ENCODE results near the gene AGFG1.
A peak's percentile ranks its signal among the peaks of the same experiment; 100 is the strongest.

The AGFG1 gene, protein sequence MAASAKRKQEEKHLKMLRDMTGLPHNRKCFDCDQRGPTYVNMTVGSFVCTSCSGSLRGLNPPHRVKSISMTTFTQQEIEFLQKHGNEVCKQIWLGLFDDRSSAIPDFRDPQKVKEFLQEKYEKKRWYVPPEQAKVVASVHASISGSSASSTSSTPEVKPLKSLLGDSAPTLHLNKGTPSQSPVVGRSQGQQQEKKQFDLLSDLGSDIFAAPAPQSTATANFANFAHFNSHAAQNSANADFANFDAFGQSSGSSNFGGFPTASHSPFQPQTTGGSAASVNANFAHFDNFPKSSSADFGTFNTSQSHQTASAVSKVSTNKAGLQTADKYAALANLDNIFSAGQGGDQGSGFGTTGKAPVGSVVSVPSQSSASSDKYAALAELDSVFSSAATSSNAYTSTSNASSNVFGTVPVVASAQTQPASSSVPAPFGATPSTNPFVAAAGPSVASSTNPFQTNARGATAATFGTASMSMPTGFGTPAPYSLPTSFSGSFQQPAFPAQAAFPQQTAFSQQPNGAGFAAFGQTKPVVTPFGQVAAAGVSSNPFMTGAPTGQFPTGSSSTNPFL

DNA sequence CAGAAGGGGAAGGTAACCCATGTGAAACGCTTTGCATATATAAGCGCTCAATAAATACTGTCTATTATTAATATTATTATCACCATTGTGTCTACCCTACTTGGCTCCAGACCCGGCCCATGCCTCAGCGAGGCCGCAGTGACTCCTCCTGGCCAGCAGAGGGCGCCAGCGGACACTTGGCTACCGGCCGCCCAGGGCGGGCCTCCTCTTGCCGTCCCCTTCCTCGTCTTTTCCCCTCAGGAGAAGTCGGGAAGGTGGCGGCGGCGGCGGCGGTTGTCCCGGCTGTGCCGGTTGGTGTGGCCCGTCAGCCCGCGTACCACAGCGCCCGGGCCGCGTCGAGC is at the start of gene AGFG1:
TSS of gene AGFG1 (plus strand) at position 233 of the 341 bp plus-strand sequence. CDS start 266 bp downstream, outside the sequence.
- peak; percentile 90 for DNase-seq

DNA sequence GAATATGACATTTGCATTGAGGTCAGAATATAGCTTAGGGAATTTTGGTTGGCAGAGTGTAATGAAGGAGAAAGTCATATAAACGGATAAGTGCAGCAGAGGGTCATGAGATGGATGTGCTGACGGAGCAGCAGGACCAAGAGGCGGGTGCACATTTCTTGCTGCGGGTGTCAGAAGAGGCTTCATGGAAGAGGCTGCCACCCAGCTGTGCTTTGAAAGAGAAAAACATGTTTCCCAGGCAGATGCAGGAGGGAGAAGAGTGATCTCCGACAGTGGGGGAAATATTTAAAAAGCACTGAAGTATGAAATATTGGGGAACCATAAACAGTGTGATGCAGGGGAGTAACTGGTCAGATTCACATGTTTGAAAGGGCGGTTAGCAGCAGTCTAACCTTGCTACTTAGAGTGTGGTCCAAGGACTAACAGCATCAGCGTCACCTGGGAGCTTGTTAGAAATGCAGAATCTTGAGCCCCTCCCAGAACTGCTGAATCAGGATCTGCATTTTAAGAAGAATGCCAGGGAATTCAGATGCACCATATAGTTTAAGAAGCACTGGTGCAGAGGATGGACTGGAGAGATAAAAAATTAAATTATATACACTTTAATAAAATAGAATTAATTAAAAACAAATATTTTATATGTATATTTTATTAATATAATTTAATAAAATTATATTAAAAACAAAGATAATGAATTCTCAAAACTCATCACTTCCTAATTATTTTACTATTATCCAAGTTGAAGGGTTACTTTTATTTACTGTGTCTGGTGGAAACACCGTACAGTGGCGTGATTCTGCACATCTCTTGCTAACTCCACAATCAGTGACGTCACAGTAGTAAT is 48.1 kb upstream of the AGFG1 start:
- DNase-seq = no peak

DNA sequence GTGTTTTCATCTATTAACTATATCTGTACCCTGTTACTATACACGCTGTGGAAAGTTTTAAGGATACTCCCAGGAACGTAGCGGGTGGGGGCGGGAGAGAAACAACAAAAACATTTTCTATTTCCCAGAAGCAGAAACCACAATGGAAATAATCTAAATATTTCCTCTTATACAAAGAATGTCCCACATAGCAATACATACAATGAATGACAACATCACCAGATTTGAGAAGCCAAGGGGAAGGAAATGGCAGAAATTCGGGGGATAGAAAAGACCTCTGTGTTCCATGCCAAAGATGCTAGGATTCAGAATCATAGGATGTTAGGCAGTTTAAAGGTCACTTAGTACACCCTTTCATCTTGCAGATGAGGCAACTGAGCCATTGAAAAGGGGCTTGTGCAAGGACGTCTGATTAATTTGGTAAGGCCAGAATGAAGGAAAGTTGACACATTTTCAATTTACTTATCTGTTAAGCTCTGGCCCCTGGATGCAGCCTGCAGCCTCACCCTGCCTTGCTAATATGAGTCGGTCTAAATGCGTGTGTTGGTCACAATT is 43.1 kb upstream of the AGFG1 start:
- no peak for DNase-seq

DNA sequence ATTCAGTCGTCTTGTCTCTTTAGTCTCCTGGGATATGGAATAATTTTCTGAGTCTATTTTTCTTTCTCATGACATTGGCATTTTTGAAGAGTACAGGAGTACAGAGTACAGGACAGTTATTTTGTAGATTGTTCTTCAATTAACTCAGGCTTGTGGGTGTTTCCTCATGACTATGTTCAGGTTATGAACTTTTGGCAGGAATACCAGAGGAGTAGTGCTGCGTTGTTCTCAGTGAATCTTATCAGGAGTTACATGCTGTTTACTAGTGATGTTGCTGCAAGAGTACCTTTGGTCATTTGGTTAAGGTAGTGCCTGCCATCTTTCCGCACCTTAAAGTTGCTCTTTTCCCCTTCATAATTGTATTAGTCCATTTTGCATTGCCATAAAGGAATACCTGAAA is 41.3 kb upstream of the AGFG1 start:
- DNase-seq = no peak

DNA sequence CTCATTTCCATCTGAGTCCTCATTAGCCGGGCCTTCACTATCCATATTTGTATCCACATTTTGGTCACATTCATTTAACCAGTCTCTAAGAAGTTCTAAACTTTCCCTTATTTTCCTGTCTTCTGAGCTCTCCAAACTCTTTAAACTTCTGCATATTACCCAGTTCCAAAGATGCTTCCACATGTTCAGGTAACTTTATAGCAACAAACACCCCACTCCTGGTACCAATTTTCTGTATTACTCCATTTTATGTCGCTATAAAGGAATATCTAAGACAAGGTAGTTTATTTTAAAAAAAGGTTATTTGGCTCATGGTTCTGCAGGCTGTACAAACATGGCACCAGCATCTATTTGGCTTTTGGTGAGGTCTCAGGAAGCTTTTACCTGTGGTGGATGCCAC is 38.8 kb upstream of the AGFG1 start:
- no peak for DNase-seq

DNA sequence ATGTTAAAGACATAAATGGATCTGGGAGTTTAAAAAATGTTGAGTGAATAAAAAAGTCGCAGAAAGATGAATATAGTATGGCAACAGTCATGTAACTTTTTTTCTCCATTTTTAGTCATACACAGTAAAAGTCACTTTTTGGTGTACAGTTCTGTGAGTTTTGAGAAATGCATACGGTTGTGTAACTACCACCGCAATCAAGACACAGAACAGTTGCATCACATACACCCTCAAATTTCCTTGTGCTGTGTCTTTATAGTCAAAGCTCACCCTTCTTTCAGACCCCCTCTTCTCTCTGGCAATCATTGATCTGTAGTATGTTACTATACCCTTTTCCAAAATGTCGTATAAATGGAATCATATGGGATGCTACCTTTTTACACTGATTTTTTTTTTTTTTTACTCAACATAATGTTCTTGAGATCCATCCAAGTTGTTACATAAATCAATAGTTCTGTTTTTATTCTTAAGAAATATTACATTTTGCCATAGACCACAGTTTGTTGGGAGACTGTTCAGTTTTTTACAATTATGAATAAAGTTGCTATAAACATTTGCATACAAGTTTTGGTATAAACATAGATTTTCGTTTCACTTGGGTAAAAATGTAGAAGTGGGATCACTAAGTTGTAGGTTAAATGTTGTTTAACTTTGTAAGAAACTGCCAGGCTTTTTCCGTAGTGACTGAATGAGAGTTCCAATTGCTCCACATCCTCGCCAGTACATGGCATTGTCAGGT is 35.4 kb upstream of the AGFG1 start:
- no peak for DNase-seq

DNA sequence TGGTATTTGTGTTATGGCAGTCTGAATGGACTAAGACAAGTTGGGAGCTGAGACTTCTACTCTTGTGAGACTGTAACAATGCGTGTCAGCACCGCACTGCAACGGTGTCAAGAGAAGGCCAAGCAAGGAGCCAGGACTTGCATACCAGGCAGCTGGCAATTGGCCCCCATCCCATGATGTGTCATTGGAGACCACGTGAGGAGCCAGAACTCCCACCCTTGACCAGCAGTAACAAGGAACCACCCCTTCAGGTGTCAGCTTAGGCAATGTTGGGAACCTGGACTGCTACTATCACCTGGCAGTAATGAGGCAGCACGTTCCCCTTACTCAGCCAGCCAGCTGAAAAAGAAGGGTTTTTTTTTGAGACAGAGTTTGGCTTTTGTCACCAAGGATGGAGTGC is 32.7 kb upstream of the AGFG1 start:
- DNase-seq = no peak

DNA sequence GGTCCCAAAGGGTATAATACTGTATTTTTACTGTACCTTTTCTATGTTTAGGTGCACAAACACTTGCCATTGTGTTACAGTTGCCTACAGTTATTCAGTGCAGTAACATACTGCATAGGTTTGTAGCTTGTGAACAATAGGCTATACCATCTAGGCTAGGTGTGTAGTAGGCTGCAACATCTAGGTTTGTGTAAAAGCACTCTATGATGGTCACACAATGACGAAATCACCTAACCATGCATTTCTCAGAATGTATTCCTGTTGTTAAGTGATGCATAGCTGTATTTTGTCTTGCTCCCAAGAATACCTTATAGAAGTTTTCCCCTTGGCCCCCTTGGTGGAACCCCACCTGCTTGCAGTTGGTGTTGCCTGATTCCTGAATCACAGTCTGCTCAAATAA is 29.3 kb upstream of the AGFG1 start:
- no peak for DNase-seq

DNA sequence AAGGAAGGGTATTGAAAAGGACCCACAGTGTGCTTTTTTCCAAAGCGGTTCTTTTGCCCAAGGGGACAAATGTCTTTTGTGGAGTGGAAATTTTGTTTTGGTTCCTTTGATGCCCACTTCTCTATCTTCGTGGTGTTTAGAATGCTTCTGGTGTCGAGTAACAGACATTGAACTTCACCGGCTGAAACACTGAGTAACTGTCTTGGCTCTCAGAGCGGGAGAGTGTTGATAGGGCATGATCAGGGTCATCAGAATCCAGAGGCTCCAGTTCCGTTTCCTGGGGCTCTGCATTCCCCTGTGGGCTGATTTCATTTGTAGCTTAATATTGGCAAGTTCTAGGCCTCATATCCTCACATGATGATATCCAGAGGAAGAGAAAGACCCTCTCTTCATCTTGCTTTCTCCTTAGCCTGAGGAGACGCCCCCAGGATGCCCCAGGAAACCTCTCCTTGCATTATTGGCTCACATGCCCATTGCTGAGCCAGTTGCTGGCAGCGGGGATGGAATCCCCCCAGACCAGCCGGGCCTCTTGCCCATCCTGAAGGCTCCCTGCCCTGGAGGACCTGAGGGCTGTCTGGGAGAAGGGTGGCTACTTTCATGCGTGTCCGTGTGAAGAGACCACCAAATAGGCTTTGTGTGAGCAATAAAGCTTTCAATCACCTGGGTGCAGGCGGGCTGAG is 27.9 kb upstream of the AGFG1 start:
- DNase-seq = no peak

DNA sequence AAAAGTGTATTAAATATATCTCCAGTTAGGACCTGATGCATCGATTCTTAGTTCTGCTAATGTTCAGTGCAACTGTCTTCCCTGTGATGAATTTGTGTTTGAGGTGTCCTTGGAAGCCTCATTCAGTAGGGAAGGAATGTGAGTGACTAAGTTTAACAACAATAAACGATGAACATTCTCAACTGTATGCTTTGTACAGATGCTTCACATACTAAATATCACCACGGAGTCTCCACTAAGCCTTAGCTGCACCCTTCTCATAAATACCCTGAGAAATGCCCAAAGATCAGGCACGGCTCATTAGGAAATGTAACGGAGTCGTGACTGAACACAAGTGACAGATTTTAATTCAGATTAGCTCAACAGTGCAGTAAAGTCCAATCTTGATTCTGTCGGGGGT is 24.4 kb upstream of the AGFG1 start:
- no peak for DNase-seq

DNA sequence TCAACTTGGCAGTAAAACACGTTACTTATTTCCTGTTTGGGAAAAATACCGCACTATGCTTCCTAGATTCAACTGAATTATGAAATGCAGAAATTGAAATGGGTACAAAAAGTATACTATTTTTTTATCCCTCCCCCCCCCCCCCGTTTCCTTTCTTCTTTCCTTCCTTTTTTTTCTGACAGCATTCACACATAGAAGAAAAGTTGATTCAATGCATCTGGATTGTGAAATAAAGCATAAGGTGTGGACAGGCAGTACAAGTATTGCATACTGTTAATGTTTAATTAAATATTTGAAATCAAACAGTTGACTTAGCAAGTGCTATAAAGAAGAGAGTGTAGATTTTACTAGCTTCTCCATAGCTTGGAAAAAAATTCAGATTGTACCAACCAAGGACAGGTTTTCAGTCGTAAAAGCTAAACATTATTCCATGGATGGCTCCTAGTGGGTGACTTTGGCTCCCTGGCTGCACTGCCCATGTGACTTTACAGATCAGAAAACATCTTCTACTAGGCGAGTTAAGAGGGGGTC is 21.6 kb upstream of the AGFG1 start:
- no peak for DNase-seq

DNA sequence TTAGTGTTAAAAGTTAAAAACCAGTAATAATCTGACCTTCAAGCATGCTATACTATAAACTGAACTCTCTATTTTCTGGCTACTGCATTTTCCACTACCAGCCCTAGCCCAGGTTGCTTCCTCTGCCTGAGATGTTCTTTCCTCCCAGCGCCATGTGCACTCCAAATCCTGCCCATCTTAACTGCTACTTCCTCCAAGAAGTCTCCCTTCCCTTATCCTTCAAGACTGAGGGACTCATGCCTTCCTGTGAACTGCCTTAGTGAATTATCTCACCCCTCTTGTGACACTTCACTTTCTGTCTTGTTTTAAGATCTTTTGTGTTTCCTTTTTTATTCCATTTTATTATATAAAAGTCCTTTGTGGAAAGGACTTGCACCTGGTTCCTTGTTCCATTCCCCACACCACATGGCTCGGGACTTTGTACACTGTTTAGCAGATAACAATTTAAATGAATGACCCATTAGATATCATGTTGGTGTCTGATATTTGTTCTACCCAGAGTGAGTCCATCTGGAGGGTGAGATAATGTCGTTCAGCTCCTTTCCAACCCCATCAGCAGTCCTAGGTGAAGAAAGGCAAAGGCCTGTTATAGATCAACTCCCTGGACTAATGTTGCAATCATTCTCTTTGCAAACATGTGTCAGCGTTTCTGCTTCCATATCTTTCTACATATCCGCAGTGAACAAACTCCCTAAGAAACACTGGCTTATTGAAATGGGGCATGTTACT is 20.9 kb upstream of the AGFG1 start:
- no peak for DNase-seq

DNA sequence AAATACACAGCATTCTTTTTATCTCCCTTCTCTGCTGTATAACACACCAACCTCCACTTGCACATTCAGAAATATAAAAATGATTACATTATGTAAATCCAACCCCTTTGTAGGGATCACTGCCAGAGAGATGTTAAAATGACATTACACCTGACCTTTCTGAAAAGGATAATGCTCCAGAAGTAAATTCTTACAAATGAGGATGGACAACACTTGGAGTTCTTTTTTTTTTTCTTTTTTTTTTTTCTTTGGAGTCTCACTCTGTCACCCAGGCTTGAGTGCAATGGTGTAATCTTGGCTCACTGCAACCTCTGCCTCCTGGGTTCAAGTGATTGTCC is 20.3 kb upstream of the AGFG1 start:
- DNase-seq = no peak

DNA sequence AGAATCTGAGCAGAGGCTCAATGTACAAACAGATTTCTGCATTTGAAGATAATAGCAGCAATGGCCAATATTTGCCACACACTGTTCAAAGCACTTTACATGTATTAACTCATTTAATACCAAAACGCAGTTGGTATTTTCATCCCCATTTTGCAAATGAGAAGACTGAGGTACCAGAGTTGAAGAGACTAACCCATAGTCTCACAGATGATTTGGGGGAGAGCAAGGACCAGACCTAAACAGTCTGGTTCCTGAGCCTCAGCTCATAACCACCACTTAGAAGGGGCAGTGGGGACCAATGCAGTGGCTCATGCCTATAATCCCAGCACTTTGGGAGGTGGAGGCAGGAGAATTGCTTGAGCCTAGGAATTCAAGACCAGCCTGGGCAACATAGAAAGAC is 18.1 kb upstream of the AGFG1 start:
- no peak for DNase-seq

DNA sequence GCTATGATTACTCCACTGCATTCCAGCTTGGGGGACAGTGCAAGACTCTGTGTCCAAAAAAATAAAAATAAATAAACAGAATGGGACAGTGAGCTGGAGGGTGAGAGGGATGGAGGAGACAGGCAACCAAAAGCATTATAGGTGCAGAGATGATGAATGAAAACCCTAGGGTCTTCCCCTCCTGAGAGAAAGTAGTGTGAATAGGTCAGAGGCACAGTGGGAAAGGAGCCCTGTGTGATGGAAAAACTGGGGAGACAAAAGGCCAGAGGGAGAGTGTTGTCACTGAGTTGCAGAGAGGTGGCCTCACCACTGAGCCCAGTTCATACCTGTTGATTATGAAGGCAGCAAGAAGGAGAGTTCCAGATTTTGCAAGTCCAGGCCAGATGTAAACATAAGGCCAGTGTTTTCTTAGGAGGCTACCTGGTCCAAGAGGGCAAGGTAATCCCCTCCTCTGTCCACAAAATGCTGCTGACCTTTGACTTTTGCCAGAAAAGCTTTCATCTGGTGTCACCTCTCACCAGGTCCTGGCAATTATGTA is 17.6 kb upstream of the AGFG1 start:
- DNase-seq = no peak

DNA sequence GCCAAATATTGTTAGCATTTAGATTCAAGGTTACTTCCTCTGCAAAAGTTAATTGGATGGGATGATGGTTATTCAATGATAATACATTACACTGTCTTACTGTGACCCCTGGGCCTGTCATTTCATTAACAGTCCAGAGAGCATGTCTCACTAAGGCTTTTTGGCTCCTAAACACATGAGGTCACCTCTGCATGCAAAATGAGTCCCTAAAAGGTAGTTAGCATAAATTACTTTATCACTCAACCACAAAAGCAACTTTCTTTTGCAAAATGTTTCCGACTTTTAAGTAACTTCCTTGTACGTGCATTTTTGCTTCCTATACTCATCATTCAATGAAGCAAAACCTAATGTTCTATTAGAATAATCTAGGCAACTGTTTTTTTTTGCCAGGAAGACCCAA is 16.8 kb upstream of the AGFG1 start:
- DNase-seq = no peak

DNA sequence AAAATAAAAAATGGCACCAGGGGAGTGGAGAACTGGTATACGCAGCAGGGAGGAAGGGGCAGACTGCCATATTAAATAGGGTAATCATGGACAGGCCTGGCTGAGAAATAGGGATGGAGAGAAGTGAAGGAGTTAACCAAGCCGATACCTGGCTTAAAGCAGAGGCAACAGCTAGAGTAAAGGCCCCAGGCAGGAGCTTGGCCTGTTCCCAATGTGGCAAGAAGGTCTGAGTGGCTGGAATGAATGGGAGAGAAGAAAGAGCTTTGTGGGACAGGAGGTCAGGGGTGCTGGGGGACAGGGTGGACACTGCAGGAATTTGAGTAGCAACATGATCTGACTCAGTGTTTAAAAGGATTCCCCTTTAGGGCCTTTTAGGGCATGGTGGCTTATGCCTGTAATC is 15.9 kb upstream of the AGFG1 start:
- no peak for DNase-seq

DNA sequence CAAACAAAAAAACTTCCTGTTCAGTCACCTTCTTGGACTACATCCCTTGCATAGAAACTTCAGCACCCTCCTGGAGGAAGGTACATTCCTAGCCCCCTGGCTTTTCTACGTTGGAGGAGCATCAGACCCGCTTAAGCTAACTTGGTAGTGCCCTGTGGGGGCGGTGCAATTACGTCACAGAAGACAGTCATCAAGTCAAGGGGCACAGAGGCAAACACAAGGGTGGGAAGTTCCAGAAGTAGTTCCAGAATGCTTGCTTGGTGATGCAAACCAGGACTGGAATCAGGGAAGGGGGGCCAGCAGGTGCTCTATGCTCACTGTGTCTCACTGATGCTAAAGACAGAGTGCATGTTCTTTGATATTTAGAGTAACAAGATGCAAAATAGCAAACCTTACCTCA is 15.2 kb upstream of the AGFG1 start:
- DNase-seq = no peak

DNA sequence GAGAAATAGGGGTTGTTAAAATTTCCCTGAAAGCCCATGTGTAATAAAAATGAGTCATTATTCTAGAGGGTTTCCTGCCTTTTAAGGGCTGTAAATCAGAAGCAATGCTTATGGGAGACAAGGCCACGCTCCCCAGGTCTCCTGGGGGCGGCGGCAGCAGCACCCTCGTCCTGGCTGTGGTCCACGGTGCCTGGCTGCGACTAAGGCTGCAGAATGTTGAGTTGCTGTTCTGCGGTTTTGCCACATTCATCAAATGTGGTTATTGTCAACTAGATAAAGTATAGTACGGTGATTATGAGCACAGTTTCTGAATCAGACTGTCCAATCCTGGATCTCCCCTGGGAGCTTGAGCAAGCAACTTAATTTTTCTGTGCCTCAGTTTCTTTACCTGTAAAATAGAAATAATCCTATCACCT is 11.9 kb upstream of the AGFG1 start:
- DNase-seq = peak; percentile 83

DNA sequence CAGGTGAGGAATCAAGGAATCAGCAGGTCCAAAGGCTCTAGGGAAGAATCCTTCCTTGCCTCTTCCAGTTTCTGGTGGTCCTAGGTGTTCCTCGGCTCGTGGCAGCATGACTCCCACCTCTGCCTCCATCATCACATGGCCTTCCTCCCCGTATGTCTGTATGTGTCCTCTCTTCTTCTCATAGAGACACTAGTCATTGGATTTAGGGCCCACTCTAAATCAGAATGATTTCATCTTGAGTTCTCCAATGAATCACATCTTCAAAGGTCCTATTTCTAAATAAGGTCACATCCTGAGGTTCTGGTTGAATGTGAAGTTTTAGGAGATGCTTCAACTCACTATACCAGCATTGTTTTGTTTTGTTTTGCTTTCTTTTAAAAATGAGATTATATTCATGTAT is 11.1 kb upstream of the AGFG1 start:
- peak; percentile 37 for DNase-seq

DNA sequence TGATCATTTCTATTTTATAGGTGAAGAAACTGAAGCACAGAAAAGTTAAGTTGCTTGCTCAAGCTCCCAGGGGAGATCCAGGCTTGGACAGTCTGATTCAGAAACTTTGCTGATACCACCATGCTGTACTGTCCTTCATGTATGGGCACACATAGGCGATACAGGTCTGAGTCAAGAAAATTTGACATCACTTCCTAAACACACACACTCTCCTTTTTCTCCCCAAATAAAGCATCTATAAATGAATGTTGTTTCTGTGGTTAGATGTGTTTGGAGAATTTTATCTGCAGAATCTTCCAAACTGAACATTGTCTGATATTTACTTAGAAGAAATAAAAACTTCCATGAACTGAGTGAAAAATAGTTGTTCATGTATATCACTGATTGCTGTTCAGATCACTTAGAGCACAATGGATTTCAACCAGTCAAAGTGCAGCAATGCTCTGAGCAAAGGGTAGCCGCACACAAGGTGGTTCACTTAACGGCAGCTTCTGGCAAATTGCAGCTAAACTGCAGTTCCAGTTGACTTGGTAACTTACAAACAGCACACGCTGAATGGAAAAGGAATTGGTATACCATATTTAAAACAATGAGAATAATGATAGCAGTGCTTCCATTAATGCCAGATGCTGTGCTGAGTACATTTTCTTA is 10.0 kb upstream of the AGFG1 start:
- peak; percentile 51 for DNase-seq

Measured in activated CD4-positive, alpha-beta T cell treated with anti-CD3 and anti-CD28 coated beads, Interleukin-2, amount 50 U/mL, for 16 hours (primary cell).